DND-41 (cell line): ENCODE measurements around the gene ZDHHC11.

Experiments
- CTCF ChIP-seq: IDR thresholded peaks from 2 replicates; pipeline ENCODE4 v1.5.1; 2012; ENCODE audit warnings: borderline replicate concordance, low read length, moderate library complexity, mild to moderate bottlenecking; ENCODE audit not compliant: poor library complexity, severe bottlenecking; ENCODE audit errors: extremely low read depth
- EZH2 ChIP-seq: IDR thresholded peaks from 3 replicates; pipeline ENCODE4 v1.6.1; 2012; ENCODE audit warnings: borderline replicate concordance, low read depth, mild to moderate bottlenecking, moderate library complexity, low read length, inconsistent platforms; ENCODE audit not compliant: severe bottlenecking

DNA sequence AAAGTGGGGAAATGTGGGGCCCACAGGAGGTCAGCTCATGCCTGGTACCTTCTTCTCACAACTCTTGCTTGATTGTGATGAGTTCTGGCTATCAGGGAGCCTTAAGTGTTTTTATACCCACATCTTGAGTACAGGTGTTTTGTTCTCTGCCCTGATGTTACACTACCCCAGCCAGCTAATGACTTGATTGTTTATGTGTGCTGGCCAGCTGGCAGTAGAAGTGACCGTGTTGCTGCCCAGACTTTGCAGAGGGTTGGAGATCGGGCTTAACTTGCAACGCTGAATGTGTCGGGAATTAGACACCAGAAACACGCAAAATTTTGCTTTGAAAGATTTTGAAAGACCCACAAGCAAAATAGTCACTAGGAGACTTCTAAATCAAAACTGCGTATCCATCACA, 49.3 kb downstream of the ZDHHC11 start:
- TF ChIP-seq CTCF (no peak), EZH2 (no peak)
